GM18858 (cell line): Measurements from ENCODE around the gene PEX3.

Experiments
- ATAC-seq: cut with Tn5 transposase; IDR thresholded peaks from one replicate; pipeline ENCODE4 v1.9.1; 2021; ENCODE audit not compliant: unreplicated experiment

The PEX3 gene

GRCh38 chr6:143450453-143451371, at the start of gene PEX3, which contains the start of gene ADAT2:
PEX3 (plus strand) TSS chr6:143450805; CDS start chr6:143451043, 238 bp downstream.
ADAT2 (minus strand) TSS chr6:143450695; CDS start chr6:143450658, 37 bp downstream.
- peak; percentile 95 for ATAC-seq

- ATAC-seq, result no peak
Observed at GRCh38 chr6:143401068-143401446, 49.5 kb upstream of the PEX3 start.

- no peak for ATAC-seq
Observed at GRCh38 chr6:143401636-143402370, 48.8 kb upstream of the PEX3 start.

GRCh38 chr6:143402721-143403336, 47.8 kb upstream of the PEX3 start:
- no peak for ATAC-seq

GRCh38 chr6:143405373-143406154, 45.0 kb upstream of the PEX3 start:
- no peak for ATAC-seq

GRCh38 chr6:143406673-143407072, 43.9 kb upstream of the PEX3 start:
- ATAC-seq, result peak; percentile 44

- no peak for ATAC-seq
Observed at GRCh38 chr6:143408151-143408786, 42.3 kb upstream of the PEX3 start.

- no peak for ATAC-seq
Observed at GRCh38 chr6:143408787-143409162, 41.8 kb upstream of the PEX3 start.

- ATAC-seq, result no peak
Observed at GRCh38 chr6:143410859-143411270, 39.7 kb upstream of the PEX3 start.

GRCh38 chr6:143414769-143415168, 35.8 kb upstream of the PEX3 start:
- no peak for ATAC-seq

GRCh38 chr6:143419526-143419925, 31.1 kb upstream of the PEX3 start:
- no peak for ATAC-seq

- ATAC-seq, result no peak
Observed at GRCh38 chr6:143426026-143426425, 24.6 kb upstream of the PEX3 start.

- peak; percentile 99 for ATAC-seq
Observed at GRCh38 chr6:143427109-143427817, 23.3 kb upstream of the PEX3 start.

- ATAC-seq, result no peak
Observed at GRCh38 chr6:143429970-143430369, 20.6 kb upstream of the PEX3 start.

GRCh38 chr6:143431226-143431625, 19.4 kb upstream of the PEX3 start:
- ATAC-seq, result no peak

- no peak for ATAC-seq
Observed at GRCh38 chr6:143432588-143432987, 18.0 kb upstream of the PEX3 start.

- ATAC-seq, result no peak
Observed at GRCh38 chr6:143441010-143441409, 9.6 kb upstream of the PEX3 start.

- no peak for ATAC-seq
Observed at GRCh38 chr6:143441680-143442545, 8.7 kb upstream of the PEX3 start.

GRCh38 chr6:143443096-143443495, 7.5 kb upstream of the PEX3 start:
- ATAC-seq, result no peak
